ENCODE measurements around the gene OSTC.
A peak's percentile ranks its signal among the peaks of the same experiment; 100 is the strongest.

Gene OSTC

DNA sequence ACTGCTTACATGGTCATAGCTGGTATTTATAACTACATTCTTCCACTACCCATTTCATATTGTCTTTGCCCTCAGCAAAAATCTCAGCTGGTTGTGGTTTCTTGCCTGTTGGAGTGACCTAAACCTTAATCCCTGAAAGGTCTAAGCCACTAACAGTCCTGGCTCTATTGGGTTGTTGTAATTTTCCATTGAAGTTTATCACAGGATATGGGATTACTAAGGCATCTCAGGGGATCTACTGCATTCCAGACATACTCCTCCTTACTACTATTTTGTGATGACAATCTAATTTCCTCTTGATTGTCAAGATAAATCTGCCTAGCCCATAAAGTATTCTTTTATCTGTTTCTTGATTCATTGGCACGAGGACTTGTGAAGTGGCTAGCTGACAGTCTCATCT is 6.2 kb upstream of the OSTC start:
- no peak overlapping the region for H3K4me3 ChIP-seq (ENCODE audit: control insufficient read depth, low read depth, low read length)
- TF ChIP-seq, protein P1, sequence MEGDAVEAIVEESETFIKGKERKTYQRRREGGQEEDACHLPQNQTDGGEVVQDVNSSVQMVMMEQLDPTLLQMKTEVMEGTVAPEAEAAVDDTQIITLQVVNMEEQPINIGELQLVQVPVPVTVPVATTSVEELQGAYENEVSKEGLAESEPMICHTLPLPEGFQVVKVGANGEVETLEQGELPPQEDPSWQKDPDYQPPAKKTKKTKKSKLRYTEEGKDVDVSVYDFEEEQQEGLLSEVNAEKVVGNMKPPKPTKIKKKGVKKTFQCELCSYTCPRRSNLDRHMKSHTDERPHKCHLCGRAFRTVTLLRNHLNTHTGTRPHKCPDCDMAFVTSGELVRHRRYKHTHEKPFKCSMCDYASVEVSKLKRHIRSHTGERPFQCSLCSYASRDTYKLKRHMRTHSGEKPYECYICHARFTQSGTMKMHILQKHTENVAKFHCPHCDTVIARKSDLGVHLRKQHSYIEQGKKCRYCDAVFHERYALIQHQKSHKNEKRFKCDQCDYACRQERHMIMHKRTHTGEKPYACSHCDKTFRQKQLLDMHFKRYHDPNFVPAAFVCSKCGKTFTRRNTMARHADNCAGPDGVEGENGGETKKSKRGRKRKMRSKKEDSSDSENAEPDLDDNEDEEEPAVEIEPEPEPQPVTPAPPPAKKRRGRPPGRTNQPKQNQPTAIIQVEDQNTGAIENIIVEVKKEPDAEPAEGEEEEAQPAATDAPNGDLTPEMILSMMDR (conservative IDR thresholded peaks at IDR 0.05; ENCODE audit: control insufficient read depth, insufficient read depth, low read depth, low read length) = no peak
- DNase-seq (ENCODE audit: low read depth) = peak; percentile 49

DNA sequence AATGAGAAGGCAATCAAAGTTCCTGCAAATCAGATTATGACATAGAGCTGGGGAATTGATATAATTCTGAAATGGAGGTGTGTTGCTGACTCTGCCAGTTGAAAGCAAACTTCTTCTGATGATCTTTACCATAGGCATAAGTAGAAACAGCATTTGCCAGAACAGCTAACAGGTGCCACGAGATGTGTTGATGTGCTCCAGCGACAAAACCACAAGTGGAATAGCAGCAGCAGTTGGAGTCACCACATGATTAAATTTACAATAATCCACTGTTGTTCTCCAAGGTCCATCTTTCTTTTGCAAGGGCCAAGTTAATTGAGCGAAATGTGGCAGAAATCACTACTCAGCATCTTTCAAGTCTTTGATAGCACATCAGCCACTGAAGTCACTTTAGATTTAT is 3.7 kb upstream of the OSTC start:
- TF ChIP-seq, protein P1 (conservative IDR thresholded peaks at IDR 0.05; ENCODE audit: control insufficient read depth, insufficient read depth, low read depth, low read length) = no peak
- H3K4me3 ChIP-seq (ENCODE audit: control insufficient read depth, low read depth, low read length) = no peak overlapping the region
- DNase-seq (ENCODE audit: low read depth) = no peak

DNA sequence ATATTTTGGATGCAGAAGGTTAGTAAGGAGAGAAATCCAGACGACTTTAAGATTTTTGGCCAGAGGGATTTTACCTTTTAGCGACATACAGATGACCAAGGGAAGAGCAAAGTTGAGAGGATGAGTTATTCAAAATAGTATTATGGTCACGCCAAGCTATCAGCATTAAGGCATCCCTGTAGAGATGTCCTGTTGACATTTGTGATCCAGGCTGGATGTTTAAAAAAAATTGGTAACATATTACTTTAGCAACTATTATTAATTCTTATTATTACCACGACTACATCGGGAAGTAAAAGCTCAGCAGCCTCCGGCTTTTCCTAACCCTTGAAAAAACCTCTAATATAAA is 562 bp upstream of the OSTC start:
- H3K4me3 ChIP-seq (ENCODE audit: control insufficient read depth, low read depth, low read length) = peak overlapping the region; percentile 51
- TF ChIP-seq, protein P1 (conservative IDR thresholded peaks at IDR 0.05; ENCODE audit: control insufficient read depth, insufficient read depth, low read depth, low read length) = no peak
- DNase-seq (ENCODE audit: low read depth) = no peak

DNA sequence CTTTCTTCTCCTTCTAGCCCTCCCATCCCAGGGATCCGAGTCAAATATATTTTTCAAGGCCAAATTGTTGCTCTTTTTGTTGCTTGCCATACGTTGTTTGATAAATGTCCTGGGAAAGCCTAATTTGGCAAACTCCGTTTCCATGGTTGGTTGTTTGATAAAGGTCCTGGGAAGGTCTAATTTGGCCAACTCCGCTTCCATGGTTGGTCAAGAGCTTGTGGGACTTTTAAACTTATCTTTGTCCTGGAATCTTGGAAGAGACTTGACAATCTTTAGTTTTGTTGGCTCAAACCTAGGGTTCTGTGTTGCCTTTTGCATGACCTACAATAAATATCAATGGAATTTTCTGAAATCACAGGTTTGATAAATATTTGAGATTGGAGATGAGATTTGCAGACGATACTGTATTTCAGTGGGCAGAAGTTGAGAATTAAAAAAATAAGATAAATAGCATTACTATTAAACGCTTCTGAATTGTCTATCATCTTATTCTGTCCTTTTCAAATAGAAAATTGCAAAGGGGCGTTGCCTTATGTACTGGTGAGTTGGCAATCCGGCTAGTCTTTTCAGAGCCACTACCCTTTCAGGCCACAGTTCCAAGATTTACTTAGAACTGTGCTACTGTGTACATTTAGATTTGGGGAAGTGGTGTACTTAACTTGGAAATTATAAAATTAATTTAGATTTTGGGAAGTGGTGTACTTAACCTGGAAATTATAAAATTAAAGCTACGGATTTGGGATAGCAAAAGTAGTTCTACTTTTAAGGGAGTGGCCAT is 804 bp downstream of the OSTC start:
- peak overlapping the region; percentile 99 for H3K4me3 ChIP-seq (ENCODE audit: control insufficient read depth, low read depth, low read length)
- TF ChIP-seq, protein P1 (conservative IDR thresholded peaks at IDR 0.05; ENCODE audit: control insufficient read depth, insufficient read depth, low read depth, low read length) = no peak
- DNase-seq (ENCODE audit: low read depth) = peak; percentile 73

DNA sequence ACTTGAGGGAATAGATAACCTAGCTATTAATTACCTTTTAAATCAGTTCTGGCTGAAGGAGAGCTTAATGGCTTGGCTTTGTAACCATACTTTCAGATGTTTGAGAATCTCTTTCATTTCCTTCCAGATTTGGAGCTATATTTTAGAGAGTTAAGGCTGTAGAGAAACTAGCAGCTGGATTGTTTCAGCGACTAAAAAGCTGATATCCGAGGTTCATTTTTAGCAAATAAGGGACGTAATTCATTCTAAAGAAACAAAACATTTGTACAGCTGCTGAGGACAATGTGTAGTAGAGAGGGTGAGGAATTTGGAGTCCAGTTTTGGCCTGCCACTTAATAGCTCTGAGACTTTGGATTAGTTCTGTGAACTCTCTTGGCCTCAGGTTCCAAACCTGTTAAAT is 12.2 kb downstream of the OSTC start:
- DNase-seq (ENCODE audit: low read depth) = no peak
- no peak overlapping the region for H3K4me3 ChIP-seq (ENCODE audit: control insufficient read depth, low read depth, low read length)
- TF ChIP-seq, protein P1 (conservative IDR thresholded peaks at IDR 0.05; ENCODE audit: control insufficient read depth, insufficient read depth, low read depth, low read length) = no peak

DNA sequence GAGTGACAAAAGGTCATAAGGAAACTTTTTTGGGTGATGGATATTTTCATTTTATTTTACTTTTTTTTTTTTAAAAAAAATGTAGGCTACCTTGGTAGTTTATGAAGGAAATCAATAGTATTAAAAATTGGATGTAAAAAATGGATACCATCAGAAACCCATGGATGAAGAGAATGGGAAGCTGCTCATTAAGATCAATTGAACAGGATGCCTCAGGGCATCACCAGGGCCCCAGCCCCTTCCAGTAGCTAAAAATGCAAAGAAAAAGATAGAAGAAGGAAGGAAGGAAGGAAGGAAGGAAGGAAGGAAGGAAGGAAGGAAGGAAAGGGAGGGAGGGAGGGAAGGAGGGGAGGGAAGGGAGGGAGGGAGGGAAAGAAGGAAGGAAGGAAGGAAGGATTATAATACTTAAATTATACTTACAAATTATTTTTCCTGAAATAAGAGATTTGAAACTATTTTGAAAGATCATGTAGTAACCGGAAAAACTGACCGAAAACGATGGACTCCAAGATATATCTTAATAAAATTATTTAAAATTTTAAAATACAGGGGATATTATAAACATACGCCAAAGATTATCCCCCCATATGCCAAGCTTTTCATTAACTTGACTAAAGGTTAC is 24.1 kb downstream of the OSTC start:
- no peak overlapping the region for H3K4me3 ChIP-seq (ENCODE audit: control insufficient read depth, low read depth, low read length)
- no peak for DNase-seq (ENCODE audit: low read depth)
- TF ChIP-seq, protein P1 (conservative IDR thresholded peaks at IDR 0.05; ENCODE audit: control insufficient read depth, insufficient read depth, low read depth, low read length) = no peak

All from fibroblast of mammary gland (primary cell).